HG02798 (cell line): ENCODE measurements around the gene CD80.

Source experiments
- ATAC-seq: cut with Tn5 transposase; IDR thresholded peaks from one replicate; pipeline ENCODE4 v1.9.1; 2021; ENCODE audit warnings: mild to moderate bottlenecking; ENCODE audit not compliant: unreplicated experiment, poor library complexity

The CD80 gene

DNA sequence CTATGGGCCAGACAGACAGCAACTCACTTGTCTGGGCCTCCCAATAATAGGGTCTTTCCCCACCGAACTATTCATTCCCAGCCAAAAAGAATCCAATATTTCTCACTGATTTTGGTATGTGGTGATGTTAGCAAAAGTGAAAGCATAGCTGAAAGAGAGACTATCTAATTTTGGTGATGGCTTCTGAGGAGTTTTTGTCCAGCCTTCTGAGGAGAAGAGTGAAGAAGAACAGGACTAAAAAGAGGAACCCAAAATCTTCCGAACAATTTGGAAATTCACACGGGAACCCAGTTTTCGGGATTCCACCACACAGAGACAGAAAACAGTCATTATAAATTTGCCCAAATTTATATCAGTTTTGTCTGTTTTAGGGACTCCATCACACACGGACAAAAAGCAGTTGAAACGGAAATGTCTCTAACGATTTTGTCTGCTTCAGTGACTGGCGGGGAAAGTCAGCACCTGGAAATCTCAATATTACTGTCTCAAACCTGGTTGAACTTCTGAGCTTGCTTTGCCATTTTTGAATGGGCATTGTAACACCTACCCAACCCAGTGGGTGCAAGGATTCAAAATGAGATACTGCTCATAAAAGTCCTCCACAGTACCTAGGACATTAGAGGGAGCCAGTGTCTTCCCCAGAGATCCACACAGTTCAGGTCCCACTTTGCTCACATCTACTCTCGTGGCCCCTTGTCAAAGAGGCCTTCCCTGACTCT, 9.1 kb downstream of the CD80 start:
- ATAC-seq = peak; percentile 32

DNA sequence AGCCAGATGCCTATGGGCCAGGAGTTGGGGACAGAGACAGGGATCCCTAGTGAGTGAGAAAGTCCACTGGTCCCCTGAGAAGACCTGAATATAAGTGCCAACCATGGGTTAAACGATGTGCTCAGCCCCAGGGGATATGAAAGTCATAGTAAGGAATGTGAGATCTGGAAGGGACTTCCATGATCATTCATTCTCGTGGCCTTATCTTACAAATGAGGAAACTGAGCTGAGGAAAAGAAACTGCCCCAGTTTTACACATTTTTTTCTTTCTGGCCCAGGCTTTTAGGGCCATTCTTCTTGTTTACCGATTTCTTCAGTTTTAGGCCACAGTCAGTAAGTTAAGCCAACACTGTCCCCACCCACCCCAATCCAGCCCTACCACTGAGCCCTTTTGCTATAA, 11.1 kb downstream of the CD80 start:
- ATAC-seq = no peak

DNA sequence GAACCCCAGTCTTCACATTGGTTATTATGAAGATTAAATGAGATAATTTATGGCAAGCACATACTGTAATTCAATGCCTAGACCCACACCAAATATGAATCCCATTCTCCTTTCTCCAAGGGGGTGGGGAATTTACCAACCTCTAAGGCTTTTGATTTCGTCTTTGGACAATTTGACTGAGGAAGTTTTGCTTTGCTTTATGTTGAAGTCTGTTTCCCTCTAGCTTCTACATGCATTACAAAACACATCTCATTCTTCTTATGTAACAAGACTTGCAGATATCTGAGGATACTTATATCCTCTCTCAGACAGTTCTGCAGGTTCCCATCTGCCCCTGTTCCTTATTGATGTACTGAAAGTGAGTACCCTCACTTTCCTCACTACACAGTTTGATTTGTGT, 12.2 kb downstream of the CD80 start:
- no peak for ATAC-seq

DNA sequence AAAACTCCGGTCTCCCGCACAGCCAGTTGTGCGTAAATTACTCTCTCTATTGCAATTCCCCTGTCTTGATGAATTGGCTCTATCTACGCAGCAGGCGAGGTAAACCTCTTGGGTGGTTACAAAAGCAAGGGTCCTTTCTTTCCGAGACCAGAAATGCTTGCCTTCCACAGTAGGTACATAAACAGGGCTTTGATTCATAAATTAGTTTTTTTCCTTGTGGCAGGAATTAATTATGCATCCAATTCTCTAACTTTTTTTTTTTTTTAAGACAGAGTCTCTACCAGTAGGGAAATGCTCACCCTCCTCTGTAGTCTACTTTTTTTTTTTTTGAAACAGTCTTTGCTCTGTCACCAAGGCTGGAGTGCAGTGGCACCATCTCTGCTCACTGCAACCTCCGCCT, 16.3 kb downstream of the CD80 start:
- no peak for ATAC-seq

DNA sequence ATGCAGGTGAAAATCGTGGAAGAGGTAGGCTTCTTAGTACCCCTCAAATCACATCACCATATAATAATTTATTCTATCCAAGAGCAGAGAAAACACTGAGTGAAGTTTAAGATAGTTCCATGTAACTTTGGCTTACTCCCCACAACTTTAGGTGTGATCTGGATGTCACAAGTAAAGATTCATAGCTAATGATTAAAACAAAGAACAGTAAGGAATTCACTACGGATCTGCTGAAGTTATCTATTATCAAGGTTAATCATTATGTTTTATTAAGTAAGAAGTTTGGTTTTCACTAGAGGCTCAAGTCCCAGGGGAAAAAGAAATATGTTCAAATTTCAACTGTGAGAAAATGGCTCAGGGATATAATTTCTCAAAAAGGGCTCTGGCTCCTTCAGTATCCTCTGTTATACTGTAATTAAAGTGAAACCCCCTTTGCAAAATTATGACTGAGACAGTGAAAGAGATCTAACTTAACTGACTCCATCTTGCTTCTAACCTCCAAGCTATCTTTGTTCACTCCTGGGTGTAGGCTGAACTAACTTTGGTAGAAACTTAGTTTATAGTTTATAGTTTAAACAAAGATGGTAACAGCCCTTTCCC, 17.1 kb downstream of the CD80 start:
- no peak for ATAC-seq

DNA sequence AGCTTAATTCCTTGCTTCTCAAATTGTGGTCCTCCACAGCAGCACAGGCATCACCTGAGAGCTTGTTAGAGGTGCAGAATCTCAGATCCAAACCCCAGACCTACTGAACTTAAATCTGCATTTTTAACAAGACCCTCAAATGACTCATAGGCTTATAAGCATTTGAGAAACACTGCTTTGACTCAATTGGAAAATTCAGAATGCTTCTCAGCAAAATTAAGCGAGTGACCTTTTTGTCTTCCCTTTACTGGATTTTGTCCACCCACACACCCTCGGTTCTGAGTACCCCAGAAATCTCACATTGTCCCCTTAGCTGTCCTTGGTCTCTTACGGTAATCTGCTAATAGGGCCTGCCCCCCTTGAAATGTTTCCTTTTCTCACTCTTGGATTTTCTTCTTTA, 17.9 kb downstream of the CD80 start:
- ATAC-seq = no peak

DNA sequence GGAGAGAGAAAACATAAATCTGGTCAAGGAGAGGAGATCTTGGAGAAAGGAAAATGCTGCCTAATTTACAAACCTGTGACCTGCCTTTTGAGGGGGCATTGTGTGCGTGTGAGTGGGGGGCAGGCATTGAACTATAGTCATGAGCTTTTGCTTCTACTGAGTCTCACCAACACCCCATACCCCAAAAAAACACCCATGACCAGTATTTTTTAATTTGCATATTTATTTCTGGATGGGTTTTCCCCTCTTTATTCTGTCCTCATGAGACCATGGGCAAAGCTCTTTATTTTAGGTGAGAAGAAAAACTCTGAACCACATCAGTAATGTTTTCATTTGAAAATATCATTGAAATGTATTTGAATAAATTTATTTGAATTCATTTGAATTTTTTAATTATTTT, 20.6 kb downstream of the CD80 start:
- no peak for ATAC-seq

DNA sequence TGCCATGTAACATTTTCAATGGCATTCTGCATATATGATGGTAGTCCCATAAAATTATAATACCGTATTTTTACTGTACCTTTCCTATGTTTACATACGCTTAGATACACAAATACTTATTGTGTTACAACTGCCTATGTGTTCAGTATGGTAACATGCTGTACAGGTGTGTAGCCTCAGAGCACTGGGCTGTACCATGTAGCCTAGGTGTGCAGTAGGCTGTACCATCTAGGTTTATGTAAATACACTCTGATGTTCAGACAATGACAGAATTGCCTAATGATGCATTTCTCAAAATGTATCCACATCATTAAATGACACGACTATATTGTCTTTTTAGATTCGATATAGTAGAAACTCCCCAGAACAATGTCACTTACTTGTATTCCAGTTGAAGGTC, 22.7 kb downstream of the CD80 start:
- no peak for ATAC-seq

DNA sequence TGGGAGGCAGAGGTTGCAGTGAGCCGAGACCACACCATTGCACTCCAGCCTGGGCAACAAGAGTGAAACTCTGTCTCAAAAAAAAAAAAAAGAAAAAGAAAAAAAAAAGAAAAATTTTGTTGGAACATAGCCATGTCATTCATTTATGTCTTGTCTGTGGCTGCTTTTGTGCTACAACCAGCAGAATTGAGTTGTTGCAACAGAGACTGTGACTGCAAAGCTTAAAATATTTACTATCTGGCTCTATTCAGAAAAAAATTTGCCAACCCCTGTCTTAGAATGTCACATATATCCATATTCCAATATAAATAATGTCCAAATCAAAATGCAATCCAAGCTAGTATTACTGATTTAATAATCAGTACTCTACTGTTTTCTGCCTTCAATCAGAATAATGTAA, 25.1 kb downstream of the CD80 start:
- ATAC-seq = no peak

DNA sequence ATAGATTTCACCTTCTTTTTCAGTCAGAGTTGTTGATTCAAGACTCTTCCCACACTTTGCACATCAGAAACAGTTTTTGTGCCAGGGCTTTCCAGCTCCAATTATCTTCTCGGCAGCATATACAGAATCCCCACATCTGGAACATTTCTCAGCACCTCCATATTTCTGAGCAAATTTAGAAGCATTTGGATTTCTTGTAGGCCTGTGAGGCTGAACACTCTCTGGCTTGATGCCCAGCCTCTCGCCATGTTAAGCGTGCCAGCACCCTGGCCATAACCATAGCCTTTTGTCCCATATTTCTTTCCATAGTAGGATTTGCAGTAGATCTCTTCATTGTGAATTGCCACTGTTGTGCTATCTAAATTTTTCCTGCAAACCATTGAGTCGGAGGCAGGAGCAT, 28.3 kb downstream of the CD80 start:
- ATAC-seq = no peak

DNA sequence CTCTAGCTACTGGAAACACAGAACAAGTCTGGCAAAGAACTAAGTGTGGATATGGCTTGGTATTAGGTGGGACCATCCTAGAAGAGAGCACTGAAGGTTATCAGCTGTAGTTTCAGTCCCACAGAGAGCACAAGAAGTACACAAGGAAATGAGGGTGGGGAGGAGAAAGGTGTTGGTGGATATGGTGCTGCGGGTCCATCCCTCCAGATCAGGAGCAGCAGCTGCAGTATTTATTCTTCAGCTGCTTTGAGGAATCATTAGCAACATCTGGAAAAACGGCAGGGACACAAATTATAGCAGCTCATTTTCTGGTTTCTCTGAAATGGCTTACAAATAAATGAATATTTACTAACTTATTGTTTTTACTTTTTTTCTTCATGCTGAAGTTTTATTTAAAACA, 29.0 kb downstream of the CD80 start:
- no peak for ATAC-seq

DNA sequence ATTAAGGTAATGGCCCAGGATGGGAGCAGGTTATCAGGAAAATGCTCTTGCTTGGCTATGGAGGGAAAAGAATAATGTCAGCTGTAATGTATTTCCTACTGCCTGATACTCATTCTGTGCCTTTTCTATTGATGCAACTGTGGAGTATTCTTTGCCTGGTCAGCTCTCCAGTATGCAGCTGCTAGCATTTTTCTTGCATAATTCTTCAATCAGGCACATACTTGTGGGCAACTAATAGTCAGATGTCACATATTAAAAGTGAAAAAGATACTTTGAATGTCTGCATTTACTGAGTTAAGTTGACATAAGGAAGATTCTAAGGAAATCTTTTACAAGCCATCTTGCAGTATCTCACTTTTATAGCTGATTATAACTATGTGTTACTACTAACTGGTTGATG, 29.5 kb downstream of the CD80 start:
- ATAC-seq = no peak

DNA sequence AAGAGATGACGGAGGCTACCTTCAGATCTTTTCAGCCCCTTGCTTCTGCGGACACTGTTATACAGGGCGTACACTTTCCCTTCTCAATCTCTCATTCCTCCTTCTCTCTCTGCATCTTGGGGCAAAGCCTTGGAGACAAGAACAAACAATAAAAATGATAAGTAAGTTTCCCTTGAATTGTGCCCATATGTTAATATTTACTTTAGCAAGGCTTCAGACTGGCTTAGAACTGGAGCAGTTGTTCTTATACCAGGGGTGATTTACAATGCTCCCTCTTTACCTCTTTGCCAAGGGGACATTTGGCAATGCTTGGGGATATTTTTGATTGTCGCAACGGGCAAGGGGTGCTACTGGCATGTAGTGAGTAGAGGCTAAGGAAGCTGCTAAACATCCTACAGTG, 31.7 kb downstream of the CD80 start:
- ATAC-seq = no peak

DNA sequence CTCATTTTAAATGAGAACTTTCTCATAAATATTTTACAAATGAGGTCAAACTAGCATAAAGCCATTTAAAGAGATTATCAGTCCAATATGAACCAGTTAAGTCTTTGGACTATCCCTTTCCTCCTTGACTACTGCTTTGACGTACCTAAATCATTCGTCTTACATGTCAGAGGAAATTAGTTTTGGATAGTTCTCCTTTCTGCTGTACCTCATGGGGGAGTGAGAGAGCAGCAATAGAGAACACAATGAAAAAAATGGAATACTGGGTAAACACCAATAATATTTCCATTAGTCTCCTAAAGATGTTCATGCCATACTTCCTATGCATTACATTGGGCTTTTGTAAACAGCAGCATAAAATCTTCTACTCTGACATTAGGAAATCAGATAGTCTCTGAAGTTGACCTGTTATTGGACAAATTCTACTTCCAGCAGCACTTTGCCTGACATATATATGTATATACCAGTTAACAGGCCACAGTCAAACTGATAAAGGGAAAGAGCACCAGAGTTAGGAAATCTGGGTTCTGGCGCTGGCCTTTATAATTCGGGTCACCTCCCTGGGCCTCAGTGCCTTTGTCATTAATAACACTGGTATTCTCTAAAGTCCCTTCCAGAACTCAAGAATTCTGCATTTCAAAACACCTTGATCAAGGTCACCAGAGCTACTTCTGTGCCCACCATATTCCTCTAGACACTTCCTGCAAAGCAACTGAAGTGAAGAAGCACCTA, 34.3 kb downstream of the CD80 start:
- ATAC-seq = no peak

DNA sequence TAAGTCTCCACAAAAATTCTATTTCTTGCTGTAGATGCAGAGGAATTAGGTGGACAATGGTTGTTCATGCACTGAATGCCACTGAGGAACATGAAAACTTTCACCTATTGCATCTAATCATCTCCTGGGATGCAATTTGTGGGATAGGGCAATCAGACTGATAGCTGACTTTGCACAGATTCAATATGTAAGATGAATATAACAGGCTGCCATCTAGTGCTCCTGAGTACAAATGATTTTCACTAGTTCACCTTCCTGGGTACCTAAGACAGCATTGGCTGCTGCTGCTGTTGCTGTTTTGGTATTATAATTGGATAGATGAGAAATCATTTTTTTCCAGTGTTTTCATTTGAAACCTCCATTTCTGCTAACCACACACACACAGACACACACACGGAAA, 41.4 kb downstream of the CD80 start:
- no peak for ATAC-seq

DNA sequence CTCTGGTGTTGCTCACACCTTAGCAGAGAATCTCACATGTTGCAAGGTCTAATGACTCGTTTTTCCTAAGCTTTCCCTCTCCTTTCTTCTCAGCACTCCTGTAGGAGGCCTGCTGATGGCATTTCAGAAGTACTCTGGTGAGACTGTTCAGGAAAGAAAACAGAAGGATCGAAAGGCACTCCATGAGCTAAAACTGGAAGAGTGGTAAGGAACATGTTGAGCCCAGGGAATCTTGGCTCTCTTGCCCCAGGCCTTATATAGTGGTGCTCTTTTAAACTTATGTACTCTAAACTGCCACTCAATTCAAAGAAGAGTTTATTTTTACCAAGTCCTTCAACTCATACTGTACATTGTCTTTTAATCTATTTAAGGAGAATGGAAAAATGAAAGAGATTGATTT, 42.3 kb downstream of the CD80 start:
- ATAC-seq = no peak

DNA sequence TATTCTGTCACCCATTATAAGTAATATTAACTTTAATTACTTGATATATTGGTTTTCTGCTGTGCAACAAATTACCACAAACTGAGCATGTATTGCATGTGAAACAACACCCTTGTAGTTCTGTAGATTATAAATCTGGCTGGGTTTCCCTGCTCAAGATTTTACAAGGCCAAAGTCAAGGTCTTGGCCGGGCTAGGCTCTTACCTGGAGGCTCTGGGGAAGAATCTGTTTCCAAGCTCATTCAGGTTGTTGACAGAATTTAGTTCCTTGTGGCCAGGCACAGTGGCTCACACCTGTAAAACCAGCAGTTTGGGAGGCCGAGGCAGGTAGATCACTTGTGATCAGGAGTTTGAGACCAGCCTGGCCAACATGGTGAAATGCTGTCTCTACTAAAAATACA, 44.8 kb downstream of the CD80 start:
- no peak for ATAC-seq

DNA sequence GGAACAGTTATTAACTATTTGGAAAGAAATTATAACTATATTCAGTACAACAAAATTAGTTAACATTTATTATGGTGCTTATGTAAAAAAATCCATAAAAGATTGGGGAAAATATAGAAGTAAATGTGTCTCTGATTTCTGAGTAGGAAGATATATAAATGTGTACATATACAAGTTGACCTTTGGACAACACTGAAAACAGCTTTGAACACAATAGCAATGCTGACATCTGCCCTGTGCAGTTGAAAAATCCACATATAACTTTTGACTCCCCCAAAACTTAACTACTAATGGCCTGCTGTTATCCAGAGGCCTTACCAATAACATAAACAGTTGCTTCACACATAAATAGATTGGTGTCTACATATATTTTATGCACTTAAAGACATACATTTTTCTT, 48.7 kb downstream of the CD80 start:
- no peak for ATAC-seq

DNA sequence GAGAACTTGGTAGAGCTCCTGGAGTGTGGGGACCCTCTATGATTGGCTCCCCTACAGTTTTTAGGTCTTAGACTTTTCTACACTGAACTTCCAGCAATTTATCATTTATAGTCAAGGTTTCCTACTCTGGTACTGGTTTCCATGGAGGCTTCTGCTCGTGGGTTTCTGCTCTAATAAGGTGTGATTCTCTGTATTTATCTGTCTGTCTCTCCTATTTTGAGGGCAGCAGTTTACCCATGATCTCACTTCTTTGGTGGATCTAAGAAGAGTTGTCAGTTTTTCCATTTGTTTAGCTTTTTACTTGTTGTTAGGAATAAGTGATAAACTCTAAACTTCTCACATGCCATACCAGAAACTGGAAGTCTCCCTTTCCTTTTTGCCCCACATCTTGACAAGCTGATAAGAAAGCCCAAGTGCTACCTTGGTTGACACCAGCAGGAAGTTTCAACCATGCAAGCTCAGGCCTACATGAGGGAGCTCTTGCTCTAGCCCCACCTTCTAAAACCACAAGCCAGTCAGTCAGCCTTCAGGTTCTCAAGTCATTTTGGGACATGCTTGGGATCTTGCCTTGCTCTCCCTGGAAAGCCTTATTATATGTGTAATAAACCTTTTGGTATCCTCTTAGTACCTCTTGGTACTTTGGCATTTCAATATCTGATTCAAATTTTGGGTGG, 51.1 kb downstream of the CD80 start:
- ATAC-seq = peak; percentile 77

DNA sequence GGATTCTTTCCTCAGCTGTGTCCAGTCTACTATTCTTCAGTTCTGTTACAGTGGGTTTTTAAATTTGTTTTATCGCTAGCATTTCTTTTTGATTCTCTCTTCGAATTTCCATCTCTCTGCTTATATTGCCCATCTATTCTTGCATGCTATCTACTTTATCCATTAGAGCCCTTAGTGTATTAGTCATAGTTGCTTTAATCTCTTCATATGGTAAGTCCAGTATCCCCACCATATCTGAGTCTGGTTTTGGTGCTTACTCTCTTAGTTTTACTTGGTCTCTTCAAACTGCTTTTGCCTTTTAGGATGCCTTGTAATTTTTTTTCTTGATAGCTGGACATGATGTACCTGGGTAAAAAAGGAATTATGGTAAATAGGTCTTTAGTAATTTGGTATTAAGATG, 52.0 kb downstream of the CD80 start:
- ATAC-seq = no peak

DNA sequence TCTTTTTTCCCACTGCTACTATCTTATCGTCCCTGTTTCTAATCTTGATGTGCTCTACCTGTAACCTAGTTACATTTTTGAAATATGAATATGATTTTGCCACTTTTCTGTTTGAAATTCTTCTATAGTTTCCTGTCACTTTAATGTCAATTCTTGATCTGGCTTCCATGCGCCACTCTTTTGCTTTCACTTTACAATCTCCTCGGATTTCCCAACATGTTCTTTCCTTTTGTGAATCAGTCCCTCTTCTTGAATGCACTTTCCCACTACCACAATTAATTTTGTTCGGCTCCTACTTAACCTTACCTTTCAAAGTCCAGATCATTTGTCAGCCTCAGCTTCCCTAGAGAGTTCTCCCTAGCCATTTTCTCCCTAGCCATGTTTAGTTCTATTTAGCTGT, 52.8 kb downstream of the CD80 start:
- no peak for ATAC-seq
